NCI-H748 (cell line): Measurements from ENCODE around the gene TRA2B.
"Not testable (repeated sequence)": the region's sequence is repeated elsewhere in the genome, so short reads cannot be mapped to it uniquely, and the experiment has no call there.

Experiments
- DNase-seq: peaks from one replicate; lab custom pipeline; 2025; ENCODE audit not compliant: unreplicated experiment; lab: John Stamatoyannopoulos, UW

TRA2B gene

GRCh38 chr3:185929192-185930151, 8.3 kb downstream of the TRA2B start:
- no peak for DNase-seq

GRCh38 chr3:185928496-185928895, 9.3 kb downstream of the TRA2B start:
- no peak for DNase-seq

- DNase-seq: no peak
These were observed 10.2 kb downstream of the TRA2B start for GRCh38 chr3:185927501-185928200.

- no peak for DNase-seq
These were observed 11.4 kb downstream of the TRA2B start for GRCh38 chr3:185926445-185926844.

GRCh38 chr3:185925353-185925752, 12.5 kb downstream of the TRA2B start:
- DNase-seq: no peak

- DNase-seq: no peak
These were observed 13.4 kb downstream of the TRA2B start for GRCh38 chr3:185924375-185924774.

- DNase-seq: no peak
These were observed 17.6 kb downstream of the TRA2B start for GRCh38 chr3:185920184-185920583.

GRCh38 chr3:185916042-185916833, 21.6 kb downstream of the TRA2B start:
- no peak for DNase-seq

- no peak for DNase-seq
These were observed 22.2 kb downstream of the TRA2B start for GRCh38 chr3:185915642-185916041.

GRCh38 chr3:185914911-185915629, 22.7 kb downstream of the TRA2B start:
- no peak for DNase-seq

- no peak for DNase-seq
These were observed 24.6 kb downstream of the TRA2B start for GRCh38 chr3:185912929-185913901.

GRCh38 chr3:185912512-185912911, 25.3 kb downstream of the TRA2B start:
- DNase-seq: no peak

GRCh38 chr3:185911076-185911448, 26.8 kb downstream of the TRA2B start:
- not testable (repeated sequence) for DNase-seq

- not testable (repeated sequence) for DNase-seq
These were observed 27.3 kb downstream of the TRA2B start for GRCh38 chr3:185910322-185911075.

- DNase-seq: not testable (repeated sequence)
These were observed 27.9 kb downstream of the TRA2B start for GRCh38 chr3:185909913-185910312.

GRCh38 chr3:185900228-185900627, 37.6 kb downstream of the TRA2B start:
- no peak for DNase-seq

GRCh38 chr3:185896636-185897035, 41.2 kb downstream of the TRA2B start:
- no peak for DNase-seq

- DNase-seq: no peak
These were observed 50.7 kb downstream of the TRA2B start for GRCh38 chr3:185887066-185887465.

- no peak for DNase-seq
These were observed 53.2 kb downstream of the TRA2B start for GRCh38 chr3:185884641-185885040.
